Hepatocyte (in vitro differentiated cells): ENCODE results near the gene OR9A2.

Experiments used
- EZH2 ChIP-seq: fragments of 200-600 bp; sonication (generic); IDR thresholded peaks from 2 replicates; pipeline ENCODE4 v1.6.1; 2016; ENCODE audit warnings: antibody characterized with exemption, mild to moderate bottlenecking, borderline replicate concordance
- EZH2phosphoT487 ChIP-seq: fragments of 200-600 bp; sonication (generic); IDR thresholded peaks from one replicate; pipeline ENCODE4 v1.6.1; 2018; ENCODE audit warnings: antibody characterized with exemption, mild to moderate bottlenecking, low read depth, moderate library complexity; ENCODE audit not compliant: unreplicated experiment, severe bottlenecking
- TF ChIP-seq, protein P1 (sequence below): fragments of 200-600 bp; sonication (generic); IDR thresholded peaks from 2 replicates; pipeline ENCODE4 v1.5.1; 2016; ENCODE audit warnings: antibody characterized with exemption, mild to moderate bottlenecking; ENCODE audit not compliant: poor library complexity

GRCh38 chr7:142992427-142992826 lies 34.5 kb downstream of the OR9A2 start:
- TF ChIP-seq, protein P1, sequence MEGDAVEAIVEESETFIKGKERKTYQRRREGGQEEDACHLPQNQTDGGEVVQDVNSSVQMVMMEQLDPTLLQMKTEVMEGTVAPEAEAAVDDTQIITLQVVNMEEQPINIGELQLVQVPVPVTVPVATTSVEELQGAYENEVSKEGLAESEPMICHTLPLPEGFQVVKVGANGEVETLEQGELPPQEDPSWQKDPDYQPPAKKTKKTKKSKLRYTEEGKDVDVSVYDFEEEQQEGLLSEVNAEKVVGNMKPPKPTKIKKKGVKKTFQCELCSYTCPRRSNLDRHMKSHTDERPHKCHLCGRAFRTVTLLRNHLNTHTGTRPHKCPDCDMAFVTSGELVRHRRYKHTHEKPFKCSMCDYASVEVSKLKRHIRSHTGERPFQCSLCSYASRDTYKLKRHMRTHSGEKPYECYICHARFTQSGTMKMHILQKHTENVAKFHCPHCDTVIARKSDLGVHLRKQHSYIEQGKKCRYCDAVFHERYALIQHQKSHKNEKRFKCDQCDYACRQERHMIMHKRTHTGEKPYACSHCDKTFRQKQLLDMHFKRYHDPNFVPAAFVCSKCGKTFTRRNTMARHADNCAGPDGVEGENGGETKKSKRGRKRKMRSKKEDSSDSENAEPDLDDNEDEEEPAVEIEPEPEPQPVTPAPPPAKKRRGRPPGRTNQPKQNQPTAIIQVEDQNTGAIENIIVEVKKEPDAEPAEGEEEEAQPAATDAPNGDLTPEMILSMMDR: no peak
- TF ChIP-seq EZH2: no peak
- TF ChIP-seq EZH2phosphoT487: no peak
